Smooth muscle cell (in vitro differentiated cells): ENCODE measurements around the gene ATOSA. TPM values are rescaled to one million over a fixed set of nuclear protein-coding genes. Genes with fewer than 3 reads are reported as not detected.

Source experiments
- DNase-seq: peaks from one replicate; lab custom pipeline; 2025; ENCODE audit not compliant: unreplicated experiment; lab: John Stamatoyannopoulos, UW
- H2AFZ ChIP-seq: fragments of 200-600 bp; sonication (generic); 2 replicates; pipeline ENCODE4 v1.6.0; 2016; ENCODE audit warnings: antibody characterized with exemption, low read depth, mild to moderate bottlenecking
- H3F3A ChIP-seq: fragments of 200-600 bp; sonication (generic); 2 replicates; pipeline ENCODE4 v1.6.0; 2017; ENCODE audit warnings: antibody characterized with exemption, low read depth
- H3K27ac ChIP-seq: fragments of 200-600 bp; sonication (generic); 2 replicates; pipeline ENCODE4 v1.5.1; 2016; ENCODE audit warnings: low read depth, mild to moderate bottlenecking
- H3K27me3 ChIP-seq: fragments of 200-600 bp; sonication (generic); 2 replicates; pipeline ENCODE4 v1.6.1; 2016; ENCODE audit warnings: low read depth, mild to moderate bottlenecking
- H3K36me3 ChIP-seq: fragments of 200-600 bp; sonication (generic); 2 replicates; pipeline ENCODE4 v1.5.1; 2016; ENCODE audit warnings: low read depth
- H3K4me1 ChIP-seq: fragments of 200-600 bp; sonication (generic); 2 replicates; pipeline ENCODE4 v1.5.1; 2016; ENCODE audit warnings: low read depth
- H3K4me2 ChIP-seq: fragments of 200-600 bp; sonication (generic); 2 replicates; pipeline ENCODE4 v1.6.0; 2016; ENCODE audit warnings: mild to moderate bottlenecking
- H3K4me3 ChIP-seq: fragments of 200-600 bp; sonication (generic); 2 replicates; pipeline ENCODE4 v1.5.1; 2016; ENCODE audit warnings: mild to moderate bottlenecking
- H3K79me2 ChIP-seq: fragments of 200-600 bp; sonication (generic); 2 replicates; pipeline ENCODE4 v1.6.0; 2016; ENCODE audit warnings: low read depth, mild to moderate bottlenecking
- H3K9ac ChIP-seq: fragments of 200-600 bp; sonication (generic); 2 replicates; pipeline ENCODE4 v1.6.0; 2016; ENCODE audit warnings: low read depth
- H3K9me3 ChIP-seq: fragments of 200-600 bp; sonication (generic); replicated peaks from 2 replicates; pipeline ENCODE4 v1.5.1; 2016; ENCODE audit warnings: low read depth
- H4K20me1 ChIP-seq: fragments of 200-600 bp; sonication (generic); 2 replicates; pipeline ENCODE4 v1.6.0; 2016; ENCODE audit warnings: low read depth
- CTCF ChIP-seq: fragments of 200-600 bp; sonication (generic); IDR thresholded peaks from 2 replicates; pipeline ENCODE4 v1.5.1; 2017; ENCODE audit warnings: borderline replicate concordance, mild to moderate bottlenecking, antibody characterized with exemption; ENCODE audit not compliant: insufficient read depth, poor library complexity, severe bottlenecking
- WGBS: methylation state at CpG from one replicate; pipeline ENCODE4 v1.1.7; 2016; ENCODE audit warnings: low lambda C conversion rate; 5-methylcytosine and 5-hydroxymethylcytosine counted together
- polyA plus RNA-seq: library from polyadenylated mRNA; unstranded; fragments of >200 nt; fragmentation: Nextera tagmentation; extraction: Ambion mirVana; gene quantifications from 2 replicates; pipeline ENCODE4 v1.2.1, GENCODE V29; 2016
- total RNA-seq: library from RNA; depleted of rRNA; stranded (reverse); fragments of >200 nt; gene quantifications from 2 replicates; pipeline ENCODE4 v1.2.3, GENCODE V29; 2014

Gene ATOSA, protein sequence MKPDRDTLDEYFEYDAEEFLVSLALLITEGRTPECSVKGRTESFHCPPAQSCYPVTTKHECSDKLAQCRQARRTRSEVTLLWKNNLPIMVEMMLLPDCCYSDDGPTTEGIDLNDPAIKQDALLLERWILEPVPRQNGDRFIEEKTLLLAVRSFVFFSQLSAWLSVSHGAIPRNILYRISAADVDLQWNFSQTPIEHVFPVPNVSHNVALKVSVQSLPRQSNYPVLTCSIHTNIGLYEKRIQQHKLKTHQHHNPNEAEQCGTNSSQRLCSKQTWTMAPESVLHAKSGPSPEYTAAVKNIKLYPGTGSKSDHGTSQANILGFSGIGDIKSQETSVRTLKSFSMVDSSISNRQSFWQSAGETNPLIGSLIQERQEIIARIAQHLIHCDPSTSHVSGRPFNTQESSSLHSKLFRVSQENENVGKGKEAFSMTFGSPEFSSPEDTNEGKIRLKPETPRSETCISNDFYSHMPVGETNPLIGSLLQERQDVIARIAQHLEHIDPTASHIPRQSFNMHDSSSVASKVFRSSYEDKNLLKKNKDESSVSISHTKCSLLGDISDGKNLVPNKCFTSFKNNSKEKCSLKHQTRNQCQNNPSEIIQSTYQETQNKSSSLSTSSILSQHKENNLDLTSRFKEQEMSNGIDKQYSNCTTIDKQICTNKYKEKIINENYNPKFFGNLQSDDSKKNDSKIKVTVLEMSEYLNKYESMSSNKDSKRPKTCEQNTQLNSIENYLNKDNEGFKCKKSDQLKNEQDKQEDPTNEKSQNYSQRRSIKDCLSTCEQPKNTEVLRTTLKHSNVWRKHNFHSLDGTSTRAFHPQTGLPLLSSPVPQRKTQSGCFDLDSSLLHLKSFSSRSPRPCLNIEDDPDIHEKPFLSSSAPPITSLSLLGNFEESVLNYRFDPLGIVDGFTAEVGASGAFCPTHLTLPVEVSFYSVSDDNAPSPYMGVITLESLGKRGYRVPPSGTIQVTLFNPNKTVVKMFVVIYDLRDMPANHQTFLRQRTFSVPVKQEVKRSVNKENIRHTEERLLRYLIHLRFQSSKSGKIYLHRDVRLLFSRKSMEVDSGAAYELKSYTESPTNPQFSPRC
- total RNA-seq: 45.0 and 45.1 TPM in 2 replicates
- polyA plus RNA-seq: 10.3 and 12.3 TPM in 2 replicates

DNA sequence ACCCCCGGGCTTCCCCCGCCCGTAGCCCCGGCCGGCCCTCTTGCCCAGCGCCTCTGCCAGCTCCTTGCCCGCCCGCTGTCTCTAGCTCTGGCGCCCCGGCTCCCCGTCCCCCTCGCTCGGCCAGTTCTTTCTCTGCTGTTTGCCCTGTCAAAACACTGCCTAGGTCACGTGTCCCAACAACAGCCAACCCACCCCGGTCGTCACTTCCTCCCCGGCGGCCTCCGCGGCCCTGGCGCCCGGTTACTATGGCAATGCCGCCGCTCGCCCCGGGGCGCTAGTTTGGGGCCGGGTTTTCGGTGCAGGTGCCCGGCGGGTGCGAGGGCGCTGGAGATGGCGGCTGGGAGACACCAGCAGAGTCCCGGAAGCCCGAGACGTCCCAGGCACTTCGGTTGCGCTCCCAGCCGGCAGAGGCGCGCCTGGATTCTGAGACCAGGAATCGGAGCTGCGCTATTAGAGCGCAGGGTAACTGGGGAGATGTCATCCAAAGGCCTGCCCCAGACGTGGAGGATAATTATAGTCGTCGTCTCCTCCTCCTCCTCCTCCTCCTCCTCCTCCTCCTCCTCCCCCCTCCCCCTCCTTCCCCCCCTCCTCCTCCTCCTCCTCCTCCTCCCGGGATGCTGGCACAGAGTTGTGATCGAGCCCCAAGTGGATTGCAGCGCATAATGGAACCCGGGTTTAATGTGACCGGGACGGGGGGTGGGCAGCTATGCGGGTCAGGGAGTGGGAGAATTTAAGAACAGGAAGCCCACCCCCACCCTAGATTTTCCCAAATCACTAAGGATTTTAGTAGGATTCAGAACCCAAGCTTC lies at the start of gene ATOSA:
TSS of gene ATOSA (minus strand) at position 157 of the 809 bp plus-strand sequence. CDS start 1,367 bp downstream, outside the sequence.
- H3K27ac ChIP-seq: peak within 1 kb of the TSS; percentile 94
- peaks cover 6% of the 10 kb centered on the region for H3F3A ChIP-seq
- H3K9ac ChIP-seq: peak within 1 kb of the TSS; percentile 90
- H3K4me2 ChIP-seq: peak within 1 kb of the TSS; percentile 97
- under 1% methylated on average over 46 of the region's 55 CpGs for WGBS
- H2AFZ ChIP-seq: peak within 1 kb of the TSS; percentile 89
- no peaks in the 10 kb centered on the region for H3K9me3 ChIP-seq
- no peaks in the 10 kb centered on the region for H3K36me3 ChIP-seq
- H3K4me1 ChIP-seq: peaks cover 12% of the 10 kb centered on the region
- peak within 1 kb of the TSS; percentile 92 for H3K4me3 ChIP-seq
- peaks cover 22% of the 10 kb centered on the region for H3K79me2 ChIP-seq
- no peaks in the 10 kb centered on the region for H3K27me3 ChIP-seq
- peak; percentile 79 for DNase-seq
- no peaks in the 10 kb centered on the region for H4K20me1 ChIP-seq
- TF ChIP-seq CTCF: no peak

DNA sequence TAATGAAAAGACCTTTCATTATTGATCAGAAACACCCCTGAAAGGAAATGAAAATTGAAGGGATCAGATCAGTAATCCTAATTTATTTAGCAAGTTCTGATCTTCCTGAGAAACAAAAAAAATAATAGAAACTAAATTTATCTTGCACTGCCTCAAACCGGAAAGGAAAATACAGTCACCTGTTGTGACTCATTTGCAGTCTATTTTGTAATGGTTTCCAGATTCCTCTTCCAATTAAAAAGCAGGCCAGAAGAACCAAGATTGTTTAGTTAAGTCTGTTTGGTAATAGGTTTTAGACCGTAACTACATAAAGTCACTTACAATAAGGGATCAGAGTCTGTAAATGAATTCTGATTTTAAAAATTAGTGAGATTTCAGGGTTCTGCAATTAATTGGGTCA lies 49.7 kb upstream of the ATOSA start:
- no peaks in the 10 kb centered on the region for H3K79me2 ChIP-seq
- H3K4me3 ChIP-seq: no peak overlapping the region
- H3K36me3 ChIP-seq: no peaks in the 10 kb centered on the region
- H3F3A ChIP-seq: peaks cover 2% of the 10 kb centered on the region
- 69% methylated on average over 2 of the region's 2 CpGs for WGBS
- H3K9me3 ChIP-seq: no peaks in the 10 kb centered on the region
- H3K4me1 ChIP-seq: no peaks in the 10 kb centered on the region
- no peak overlapping the region for H3K27ac ChIP-seq
- no peaks in the 10 kb centered on the region for H3K27me3 ChIP-seq
- H3K4me2 ChIP-seq: no peak overlapping the region
- H2AFZ ChIP-seq: no peak overlapping the region
- no peak for TF ChIP-seq CTCF
- H3K9ac ChIP-seq: no peak overlapping the region
- H4K20me1 ChIP-seq: no peaks in the 10 kb centered on the region
- DNase-seq: no peak

GRCh38 chr15:52727815-52728214 lies 48.6 kb upstream of the ATOSA start:
- Histone ChIP-seq H3K4me2 (no peak overlapping the region), H3K9me3 (no peaks in the 10 kb centered on the region), H3K27me3 (no peaks in the 10 kb centered on the region), H3K79me2 (no peaks in the 10 kb centered on the region), H3K4me1 (no peaks in the 10 kb centered on the region), H3K9ac (no peak overlapping the region), H4K20me1 (no peaks in the 10 kb centered on the region), H2AFZ (no peak overlapping the region), H3K27ac (no peak overlapping the region), H3F3A (no peaks in the 10 kb centered on the region), H3K36me3 (no peaks in the 10 kb centered on the region), H3K4me3 (no peak overlapping the region)
- WGBS: 86% methylated on average over 3 of the region's 3 CpGs
- TF ChIP-seq CTCF: no peak
- DNase-seq: no peak
